Keratinocyte (primary cell): ENCODE data around the gene CPT1B.

Experiments
- EZH2 ChIP-seq: IDR thresholded peaks from one replicate; pipeline ENCODE4 v1.6.1; 2012; ENCODE audit warnings: inconsistent platforms, mild to moderate bottlenecking, low read length, moderate library complexity
- TF ChIP-seq, protein P1 (sequence below), 3 experiments: IDR thresholded peaks in 1 of 3; conservative IDR thresholded peaks in 1 of 3; optimal IDR thresholded peaks in 1 of 3; 2 replicates in 2 of 3; 3 replicates in 1 of 3; pipeline versions ENCODE3 to v1.5.1; 2011; ENCODE audit warnings: low read length in 3 of 3, mild to moderate bottlenecking in 3 of 3, moderate library complexity in 2 of 3, control low read depth in 1 of 3, inconsistent platforms in 1 of 3; ENCODE audit not compliant: insufficient read depth in 2 of 3; ENCODE audit errors: extremely low read depth in 1 of 3

DNA sequence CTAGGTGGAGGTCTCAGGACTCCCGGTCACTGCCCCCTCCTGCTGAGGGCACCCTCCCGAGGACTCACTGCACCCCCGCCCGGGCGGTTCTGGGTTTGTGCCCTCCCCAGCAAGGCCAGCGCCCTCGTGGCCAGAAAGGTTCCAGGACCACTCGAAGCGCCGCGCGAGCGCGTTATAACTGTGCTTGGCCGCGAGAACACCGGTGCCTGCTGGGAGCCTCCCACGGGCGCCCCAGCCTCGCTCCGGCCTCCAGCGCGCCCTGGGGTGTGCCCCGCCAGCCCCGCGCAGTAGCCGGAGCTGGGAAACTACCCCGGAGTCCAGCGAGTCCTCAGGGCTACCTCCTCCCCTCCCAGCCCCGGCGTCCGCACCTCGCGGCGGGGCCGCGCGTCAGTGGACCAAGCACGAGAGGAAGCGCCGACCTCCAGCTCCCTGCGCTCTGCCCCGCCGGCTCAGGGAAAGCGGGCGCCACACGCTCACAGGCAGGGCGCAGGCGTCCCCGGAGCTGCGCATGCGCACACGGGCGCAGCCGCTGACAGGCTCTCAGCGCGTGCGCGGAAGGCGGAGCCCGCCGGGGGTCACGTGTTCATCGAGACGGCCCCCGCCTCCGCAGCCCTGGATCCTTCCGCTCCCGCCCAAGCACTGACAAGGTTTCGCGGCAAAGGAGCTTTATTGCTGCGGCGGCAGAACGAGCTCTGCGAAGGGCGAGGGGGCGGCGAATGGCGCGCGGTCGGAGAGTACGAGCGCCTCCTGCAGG is 52.9 kb downstream of the CPT1B start, which contains the start of gene SCO2:
- TF ChIP-seq EZH2: no peak
- TF ChIP-seq, protein P1, sequence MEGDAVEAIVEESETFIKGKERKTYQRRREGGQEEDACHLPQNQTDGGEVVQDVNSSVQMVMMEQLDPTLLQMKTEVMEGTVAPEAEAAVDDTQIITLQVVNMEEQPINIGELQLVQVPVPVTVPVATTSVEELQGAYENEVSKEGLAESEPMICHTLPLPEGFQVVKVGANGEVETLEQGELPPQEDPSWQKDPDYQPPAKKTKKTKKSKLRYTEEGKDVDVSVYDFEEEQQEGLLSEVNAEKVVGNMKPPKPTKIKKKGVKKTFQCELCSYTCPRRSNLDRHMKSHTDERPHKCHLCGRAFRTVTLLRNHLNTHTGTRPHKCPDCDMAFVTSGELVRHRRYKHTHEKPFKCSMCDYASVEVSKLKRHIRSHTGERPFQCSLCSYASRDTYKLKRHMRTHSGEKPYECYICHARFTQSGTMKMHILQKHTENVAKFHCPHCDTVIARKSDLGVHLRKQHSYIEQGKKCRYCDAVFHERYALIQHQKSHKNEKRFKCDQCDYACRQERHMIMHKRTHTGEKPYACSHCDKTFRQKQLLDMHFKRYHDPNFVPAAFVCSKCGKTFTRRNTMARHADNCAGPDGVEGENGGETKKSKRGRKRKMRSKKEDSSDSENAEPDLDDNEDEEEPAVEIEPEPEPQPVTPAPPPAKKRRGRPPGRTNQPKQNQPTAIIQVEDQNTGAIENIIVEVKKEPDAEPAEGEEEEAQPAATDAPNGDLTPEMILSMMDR (optimal IDR thresholded peaks at IDR 0.05 in 1 of 3, IDR thresholded peaks at IDR 0.05 in 1 of 3, conservative IDR thresholded peaks at IDR 0.05 in 1 of 3; ENCODE audit: extremely low read depth in 1 of 3, insufficient read depth in 2 of 3, low read length in 3 of 3): peak in 2 of 3 experiments; percentile 53 to 57
